ENCODE data around the gene TGM3.

- TF ChIP-seq POLR2AphosphoS5 (IDR thresholded peaks at IDR 0.05) (no peak), CTCF (IDR thresholded peaks at IDR 0.05) (no peak), POLR2A (IDR thresholded peaks at IDR 0.05) (no peak), EP300 (IDR thresholded peaks at IDR 0.05) (no peak)
Measured at GRCh38 chr20:2293486-2293885, 2.3 kb upstream of the TGM3 start.
